ENCODE data around the gene SUGT1. TPM values are rescaled to one million over a fixed set of nuclear protein-coding genes. Genes with fewer than 3 reads are reported as not detected.
"Not testable (repeated sequence)": the region's sequence is repeated elsewhere in the genome, so short reads cannot be mapped to it uniquely, and the experiment has no call there.

The SUGT1 gene
- 40.9 TPM for total RNA-seq

DNA sequence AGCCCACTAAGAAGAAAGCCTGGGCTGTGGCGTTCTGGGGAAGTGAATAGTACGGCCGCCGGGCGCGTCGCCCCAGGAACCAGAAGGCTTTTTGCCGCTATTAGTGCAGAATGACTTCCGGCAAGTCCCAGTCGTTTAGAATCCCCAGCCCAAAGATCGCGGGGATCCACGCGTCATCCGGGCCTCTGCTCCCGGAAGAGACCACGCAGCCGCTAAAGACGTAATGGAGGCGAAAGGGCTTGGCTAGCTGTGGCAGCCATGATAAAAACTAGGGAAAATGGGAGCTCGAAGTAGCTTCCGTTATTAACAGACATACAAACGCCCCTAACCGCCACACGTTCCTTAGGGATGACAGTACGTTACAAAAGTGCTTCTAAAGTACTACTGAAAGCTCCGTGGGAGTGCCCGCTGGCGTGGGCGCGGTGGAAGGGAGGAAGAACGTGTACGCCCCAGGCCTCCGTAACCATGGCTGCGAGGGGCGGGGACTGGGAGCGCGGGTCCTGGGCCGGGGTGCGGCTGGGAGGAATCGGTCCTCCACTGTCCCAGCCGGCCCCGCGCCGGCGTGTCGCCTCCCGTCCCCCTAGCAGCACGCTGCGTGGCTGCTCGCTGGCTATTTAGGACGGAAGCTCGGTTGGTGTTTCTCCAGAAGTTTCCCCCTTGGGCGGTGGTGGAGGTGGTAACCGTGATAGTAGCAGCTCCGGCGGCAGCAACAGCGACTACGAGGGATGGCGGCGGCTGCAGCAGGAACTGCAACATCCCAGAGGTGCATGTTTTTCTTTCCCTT is at the start of gene SUGT1:
SUGT1 (plus strand) TSS at position 641 of the 784 bp plus-strand sequence; CDS start at position 726, 85 bp downstream.
- peak; percentile 97 for DNase-seq (ENCODE audit: low spot score)

GRCh38 chr13:52603316-52603715 is 49.3 kb upstream of the SUGT1 start:
- DNase-seq (ENCODE audit: low spot score): not testable (repeated sequence)

DNA sequence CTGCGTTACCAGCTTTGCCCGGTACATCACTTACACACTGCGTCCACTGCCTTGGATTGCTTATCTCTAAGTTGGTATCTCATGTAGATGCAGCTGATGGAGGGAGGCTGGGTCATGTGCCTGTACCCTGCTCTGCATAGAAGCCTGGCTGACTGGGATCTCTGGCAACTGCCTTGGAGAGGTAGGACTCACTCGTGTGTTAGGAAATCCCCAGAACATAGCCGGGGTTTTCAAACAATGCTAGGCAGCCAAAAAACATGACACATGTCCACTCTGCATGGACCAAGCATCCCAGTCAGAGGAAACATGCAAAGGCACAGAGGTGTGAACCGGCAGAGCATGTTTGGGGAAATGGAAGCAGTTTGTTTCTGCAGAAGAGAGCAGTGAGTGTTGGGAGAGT is 46.5 kb upstream of the SUGT1 start:
- DNase-seq (ENCODE audit: low spot score): not testable (repeated sequence)

GRCh38 chr13:52606795-52607194 is 45.8 kb upstream of the SUGT1 start:
- not testable (repeated sequence) for DNase-seq (ENCODE audit: low spot score)

GRCh38 chr13:52608184-52608583 is 44.5 kb upstream of the SUGT1 start:
- DNase-seq (ENCODE audit: low spot score): not testable (repeated sequence)

DNA sequence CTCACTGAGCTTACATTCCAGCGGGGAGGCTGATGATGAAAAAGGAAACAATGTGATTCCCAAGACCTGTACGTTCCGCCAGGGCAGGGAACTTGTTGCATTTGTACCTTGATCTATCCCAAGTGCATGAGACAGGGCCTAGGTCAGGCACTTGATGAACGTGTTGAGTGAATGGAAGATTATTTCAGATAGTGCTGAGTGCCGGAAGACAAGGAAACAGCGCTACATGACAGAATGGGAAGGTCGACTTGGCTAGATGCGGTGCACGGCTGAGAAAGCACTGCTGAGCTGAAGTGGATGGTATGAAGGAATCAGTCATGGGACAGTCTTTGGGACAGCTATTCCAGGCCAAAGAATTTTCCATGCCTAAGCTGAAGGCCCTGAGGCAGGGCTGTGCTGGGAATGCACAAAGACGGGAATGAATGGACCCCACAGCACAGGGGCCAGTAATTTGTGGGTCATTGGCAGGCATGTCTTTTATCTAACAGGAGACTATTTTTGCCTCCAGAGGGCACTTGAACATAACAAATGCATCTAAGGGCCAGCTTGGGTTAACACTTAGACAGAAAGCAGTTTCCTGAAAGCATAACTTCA is 43.5 kb upstream of the SUGT1 start:
- not testable (repeated sequence) for DNase-seq (ENCODE audit: low spot score)

DNA sequence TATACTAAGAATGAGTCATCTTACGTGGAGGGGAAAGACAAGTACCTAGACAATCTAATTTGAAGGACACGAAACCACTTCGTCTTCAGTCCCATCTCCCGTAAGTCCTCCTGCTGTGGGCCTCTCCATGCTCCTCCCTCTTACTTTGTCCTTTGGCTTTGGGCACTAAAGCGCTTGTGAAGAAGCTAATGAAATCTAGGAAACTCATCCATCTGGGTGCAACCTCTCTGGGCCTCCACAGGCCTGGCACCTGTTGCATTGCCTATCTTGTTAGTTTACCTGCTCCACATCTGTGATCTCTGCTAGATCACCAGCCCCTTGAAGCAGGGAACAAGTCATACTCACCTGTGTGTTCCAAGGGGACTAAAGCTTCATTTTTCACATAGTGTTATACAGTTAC is 42.5 kb upstream of the SUGT1 start:
- not testable (repeated sequence) for DNase-seq (ENCODE audit: low spot score)

DNA sequence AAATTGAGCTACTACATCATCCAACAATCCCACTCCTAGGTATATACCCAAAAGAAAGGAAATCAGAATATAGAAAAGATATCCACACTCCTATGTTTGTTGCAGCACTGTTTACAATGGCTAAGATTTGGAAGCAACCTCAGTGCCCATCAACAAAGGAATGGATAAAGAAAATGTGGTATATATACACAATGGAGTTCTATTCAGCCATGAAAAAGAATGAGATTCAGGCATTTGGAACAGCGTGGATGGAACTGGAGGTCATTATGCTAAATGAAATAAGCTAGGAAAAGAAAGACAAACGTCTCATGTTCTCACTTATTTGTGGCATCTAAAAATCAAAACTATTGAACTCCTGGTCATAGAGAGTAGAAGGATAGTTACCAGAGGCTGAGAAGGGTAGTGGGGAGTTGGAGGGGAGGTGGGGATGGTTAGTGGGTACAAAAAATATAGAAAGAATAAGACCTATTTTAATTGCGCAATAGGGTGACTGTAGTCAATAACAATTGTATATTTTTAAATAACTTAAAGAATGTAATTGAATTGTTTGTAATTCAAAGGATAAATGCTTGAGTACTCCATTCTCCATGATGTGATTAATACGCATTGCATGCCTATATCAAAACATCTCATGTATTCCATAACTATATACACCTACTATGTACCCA is 37.4 kb upstream of the SUGT1 start:
- DNase-seq (ENCODE audit: low spot score): no peak

DNA sequence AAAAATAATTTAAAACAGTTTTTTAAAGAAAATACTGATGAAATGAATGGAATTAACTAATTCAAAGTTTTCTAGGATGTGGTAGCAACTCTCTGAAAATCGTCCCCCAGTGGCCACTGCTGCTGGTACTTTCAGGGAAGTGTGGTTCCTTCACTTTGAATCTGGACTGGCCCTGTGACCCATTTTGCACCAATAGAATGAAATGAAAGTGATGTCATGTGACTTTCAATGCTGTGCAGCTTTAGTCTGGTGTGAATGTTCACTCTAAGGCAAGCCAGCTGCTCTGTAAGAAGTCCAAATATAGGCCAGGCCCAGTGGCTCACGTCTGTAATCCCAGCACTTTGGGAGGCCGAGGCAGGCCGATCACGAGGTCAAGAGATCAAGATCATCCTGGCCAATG is 36.8 kb upstream of the SUGT1 start:
- no peak for DNase-seq (ENCODE audit: low spot score)

GRCh38 chr13:52617070-52618060 is 35.3 kb upstream of the SUGT1 start:
- DNase-seq (ENCODE audit: low spot score): peak; percentile 88

- DNase-seq (ENCODE audit: low spot score): not testable (repeated sequence)
These were observed 21.4 kb upstream of the SUGT1 start for GRCh38 chr13:52631083-52631690.

DNA sequence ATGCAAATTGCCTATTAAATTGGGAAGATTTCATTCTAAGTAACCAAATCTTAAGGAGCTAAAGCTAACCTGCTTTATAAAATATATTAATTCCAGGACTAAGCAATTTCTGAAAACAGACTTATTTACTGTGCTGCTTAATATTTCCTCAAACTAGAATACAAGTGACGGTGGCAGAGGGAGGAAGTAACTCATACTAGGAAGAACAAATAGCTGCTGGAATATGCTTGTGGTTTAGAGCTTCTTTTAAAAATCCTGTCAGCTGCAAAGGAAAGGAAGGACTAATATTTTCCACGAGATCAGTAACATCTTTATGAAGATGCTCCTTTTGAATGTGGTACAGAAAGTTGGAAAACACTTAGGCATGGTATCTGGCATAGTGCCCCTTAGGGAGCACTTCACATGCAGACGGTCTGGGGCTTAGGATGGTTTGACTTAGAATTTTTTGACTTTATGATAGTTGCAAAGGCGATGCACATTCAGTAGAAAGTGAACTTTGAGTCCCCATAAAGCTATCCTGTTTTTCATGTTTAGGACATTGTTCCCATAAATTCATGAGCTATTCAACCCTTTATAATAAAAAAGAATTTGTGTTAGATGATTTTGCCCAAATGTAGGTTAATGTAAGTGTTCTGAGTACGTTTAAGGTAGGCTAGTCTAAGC is 13.8 kb upstream of the SUGT1 start:
- DNase-seq (ENCODE audit: low spot score): no peak

DNA sequence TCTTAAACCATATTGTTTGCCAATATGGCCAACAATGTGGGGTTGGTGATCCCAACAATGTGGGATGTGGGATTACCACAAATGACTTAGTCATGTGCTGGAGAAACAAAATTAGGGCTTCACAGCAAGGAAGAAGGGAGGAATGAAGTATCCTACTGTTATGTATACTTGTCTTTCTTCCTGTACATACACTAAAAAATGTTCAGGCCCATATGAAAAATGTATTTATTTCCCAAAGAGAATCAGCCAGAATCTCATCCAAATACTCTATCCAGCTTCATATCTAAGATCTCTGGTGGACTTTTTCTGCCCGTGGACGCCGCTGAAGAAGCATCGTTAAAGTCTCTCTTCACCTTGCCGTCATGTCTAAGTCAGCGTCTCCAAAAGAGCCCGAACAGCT is 10.5 kb upstream of the SUGT1 start, which contains the start of gene HNRNPA1L2:
HNRNPA1L2 (plus strand) TSS at position 301 of the 400 bp plus-strand sequence; CDS start at position 363, 62 bp downstream.
- DNase-seq (ENCODE audit: low spot score): no peak

DNA sequence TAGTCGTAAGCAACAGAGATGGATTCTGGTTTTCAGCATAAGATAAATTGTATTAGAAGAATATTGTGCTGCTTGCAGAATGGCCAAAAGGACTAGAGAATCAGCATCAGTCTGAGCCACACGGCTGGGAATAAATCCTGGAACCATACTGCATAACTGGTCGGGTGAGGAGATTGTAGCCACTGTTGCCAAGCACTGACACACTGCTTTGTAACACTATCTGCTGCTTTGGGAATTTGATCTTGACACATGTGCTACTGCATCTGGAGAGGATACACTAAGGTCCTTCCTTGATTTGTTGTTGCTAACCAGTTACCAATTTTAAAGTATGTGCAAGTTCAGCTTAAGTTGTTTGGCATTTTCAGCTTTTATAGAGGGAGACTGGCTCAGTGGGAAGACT is 8.5 kb upstream of the SUGT1 start:
- DNase-seq (ENCODE audit: low spot score): no peak

DNA sequence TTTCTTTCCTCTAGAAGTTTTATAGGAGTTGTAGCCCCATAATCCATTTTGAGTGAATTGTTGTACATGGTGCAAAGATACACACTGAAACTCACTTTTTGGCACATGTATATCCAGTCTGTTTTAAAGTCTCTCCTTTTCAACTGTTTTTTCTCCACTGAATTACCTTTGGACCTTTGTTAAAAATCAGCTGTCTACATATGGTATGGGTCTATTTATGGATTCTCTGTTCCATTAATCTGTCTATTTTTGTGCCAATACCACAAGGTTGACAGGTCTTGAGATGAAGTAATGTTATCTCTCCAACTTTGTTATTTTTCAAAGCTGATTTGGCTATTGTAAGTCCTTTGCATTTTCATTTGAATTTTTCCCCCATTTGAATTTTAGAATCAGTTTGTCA is 5.7 kb upstream of the SUGT1 start:
- no peak for DNase-seq (ENCODE audit: low spot score)

DNA sequence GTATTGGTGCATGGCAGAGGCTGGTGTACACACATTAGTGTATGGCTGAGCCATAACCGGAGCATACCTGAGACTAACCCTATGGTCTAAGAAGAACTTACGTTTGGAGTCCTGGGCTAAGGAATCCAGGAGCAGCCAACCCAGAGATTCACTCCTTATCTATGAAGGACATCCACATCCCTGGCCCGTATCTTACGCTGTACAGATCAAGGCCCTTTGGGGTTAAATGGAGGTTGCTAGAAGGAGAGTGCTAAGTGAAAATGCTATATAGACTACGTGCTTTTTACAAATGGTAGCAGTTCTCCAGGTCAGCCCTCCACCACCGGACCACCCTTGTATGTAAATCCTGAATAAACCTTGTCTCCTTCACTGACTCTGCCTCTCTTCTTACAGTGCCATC is 1.9 kb upstream of the SUGT1 start:
- DNase-seq (ENCODE audit: low spot score): no peak

GRCh38 chr13:52651897-52652195 is 790 bp upstream of the SUGT1 start:
- DNase-seq (ENCODE audit: low spot score): no peak

GRCh38 chr13:52652980-52653303 is 306 bp downstream of the SUGT1 start:
- DNase-seq (ENCODE audit: low spot score): no peak

DNA sequence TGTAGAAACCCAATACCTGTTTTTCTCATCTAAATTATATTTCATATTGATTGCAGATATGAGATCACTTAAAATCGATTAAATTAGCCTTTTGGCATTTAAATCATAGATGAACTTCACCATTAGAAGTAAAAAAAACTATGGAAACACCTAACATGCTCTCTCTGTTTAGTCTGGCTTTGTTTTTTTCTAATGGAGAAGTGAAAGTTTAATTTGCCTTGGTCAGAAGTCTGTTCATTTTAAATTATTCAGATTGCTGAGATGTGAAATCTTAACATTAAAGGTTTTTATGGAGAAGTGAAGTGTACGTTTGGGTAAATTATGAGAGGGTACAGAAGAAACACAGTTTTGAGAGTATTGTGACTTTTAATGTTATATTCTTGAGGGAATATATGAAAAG is 6.7 kb downstream of the SUGT1 start:
- DNase-seq (ENCODE audit: low spot score): no peak

- no peak for DNase-seq (ENCODE audit: low spot score)
These were observed 11.6 kb downstream of the SUGT1 start for GRCh38 chr13:52664272-52664671.

- DNase-seq (ENCODE audit: low spot score): no peak
These were observed 12.7 kb downstream of the SUGT1 start for GRCh38 chr13:52665325-52665724.

All from ureter (tissue), 1 donor.